K562 (cell line): ENCODE results near the gene PPP1R1C. TPM values are rescaled to one million over a fixed set of nuclear protein-coding genes. Genes with fewer than 3 reads are reported as not detected.

Experiments
- ATAC-seq: fragments of 200-7000 bp; cut with Tn5 transposase; 3 replicates; pipeline ENCODE4 v1.9.1; 2020; ENCODE audit warnings: moderate library complexity
- BruUV-seq: library from RNA; stranded (reverse); fragments of 400-500 nt; replicated peaks from 2 replicates; lab custom pipeline; 2021; lab: Mats Ljungman, UMichigan
- CTCF ChIA-PET: fragments of 300-600 bp; formaldehyde crosslinking; extraction: SDS; loops from one replicate; lab custom pipeline; 2021; ENCODE audit warnings: low intra/inter-chr PET ratio; lab: Yijun Ruan, JAX
- POLR2A ChIA-PET: fragments of 300-600, 350-650 bp; sonication (Branson Sonifier 250); formaldehyde crosslinking; extraction: SDS; loops from one replicate; lab custom pipeline; 2021; ENCODE audit warnings: antibody characterized with exemption, inconsistent platforms; lab: Yijun Ruan, JAX
- DNase-seq, 4 experiments: peaks; one replicate each; pipeline versions ENCODE4 v3.0.0 to v3.0.0-alpha.2; 2011 to 2018; ENCODE audit warnings: low spot score in 3 of 4, mixed read lengths in 3 of 4; ENCODE audit errors: extremely low read depth in 1 of 4
- FAIRE-seq: peaks from 2 replicates; lab custom pipeline; 2011; peaks lifted over from hg19 to GRCh38; lab: Jason Lieb, UNC
- H2AFZ ChIP-seq: 2 replicates; pipeline ENCODE4 v1.6.0; 2011; ENCODE audit warnings: low read depth, low read length, control low read depth, inconsistent platforms
- H3K27ac ChIP-seq: fragments of 200-600 bp; 3 replicates; pipeline ENCODE4 v1.8.0; 2011; ENCODE audit warnings: low read depth, mild to moderate bottlenecking, control low read depth, inconsistent platforms, low read length, moderate library complexity, mixed read lengths; ENCODE audit errors: extremely low read depth
- H3K27me3 ChIP-seq, 2 experiments: fragments of 300-600 bp in 1 of 2; 2 replicates in 1 of 2; 3 replicates in 1 of 2; pipeline versions ENCODE4 v1.6.0 to v1.8.0; 2011; ENCODE audit warnings: inconsistent platforms in 2 of 2, low read length in 2 of 2, mild to moderate bottlenecking in 1 of 2, mixed read lengths in 1 of 2, moderate library complexity in 1 of 2; ENCODE audit not compliant: control insufficient read depth in 2 of 2, insufficient read depth in 2 of 2
- H3K36me3 ChIP-seq: fragments of 300-600 bp; 3 replicates; pipeline ENCODE4 v1.8.0; 2011; ENCODE audit warnings: mild to moderate bottlenecking, low read length, inconsistent platforms; ENCODE audit not compliant: control insufficient read depth, insufficient read depth
- H3K4me1 ChIP-seq, 2 experiments: fragments of 200-600 bp in 1 of 2; replicated peaks in 1 of 2; 2 replicates in 1 of 2; 3 replicates in 1 of 2; pipeline versions ENCODE4 v1.5.1 to v1.8.0; 2011; ENCODE audit warnings: inconsistent platforms in 2 of 2, low read length in 2 of 2, mild to moderate bottlenecking in 1 of 2, mixed read lengths in 1 of 2, moderate library complexity in 1 of 2; ENCODE audit not compliant: control insufficient read depth in 2 of 2, insufficient read depth in 2 of 2
- H3K4me2 ChIP-seq: 2 replicates; pipeline ENCODE4 v1.6.1; 2011; ENCODE audit warnings: low read length, control low read depth, inconsistent platforms, mixed read lengths; ENCODE audit not compliant: insufficient read depth
- H3K4me3 ChIP-seq: fragments of 200-600 bp; sonication (generic), shearing (Covaris generic); 2 replicates; pipeline ENCODE4 v1.5.1; 2016; ENCODE audit warnings: control low read depth, inconsistent platforms
- H3K79me2 ChIP-seq: fragments of 200-600 bp; 3 replicates; pipeline ENCODE4 v1.8.0; 2011; ENCODE audit warnings: low read length, inconsistent platforms; ENCODE audit not compliant: control insufficient read depth, insufficient read depth
- H3K9ac ChIP-seq, 2 experiments: 2 replicates each; pipeline versions ENCODE4 v1.6.0 to v1.6.1; 2011; ENCODE audit warnings: low read depth in 2 of 2, low read length in 2 of 2, control low read depth in 1 of 2, inconsistent platforms in 1 of 2, mild to moderate bottlenecking in 1 of 2, mixed read lengths in 1 of 2; ENCODE audit not compliant: insufficient read depth in 1 of 2
- H3K9me1 ChIP-seq: one replicate; pipeline ENCODE4 v1.6.0; 2011; ENCODE audit warnings: inconsistent platforms, mild to moderate bottlenecking, low read length, moderate library complexity; ENCODE audit not compliant: control insufficient read depth, insufficient read depth
- H3K9me3 ChIP-seq: replicated peaks from 2 replicates; pipeline ENCODE4 v1.5.1; 2011; ENCODE audit warnings: low read depth, low read length, inconsistent platforms; ENCODE audit not compliant: control insufficient read depth, insufficient read depth
- H4K20me1 ChIP-seq: replicated peaks from 2 replicates; pipeline ENCODE4 v1.6.1; 2011; ENCODE audit warnings: low read length, inconsistent platforms, mixed read lengths; ENCODE audit not compliant: control insufficient read depth, insufficient read depth
- DACH1 ChIP-seq: fragments of 450-650 bp; IDR thresholded peaks from 2 replicates; pipeline ENCODE4 v1.6.1; 2018; ENCODE audit not compliant: partially characterized antibody
- EWSR1 ChIP-seq: fragments of 450-650 bp; IDR thresholded peaks from 2 replicates; pipeline ENCODE4 v1.6.1; 2018; ENCODE audit warnings: borderline replicate concordance, mild to moderate bottlenecking, low read depth, moderate library complexity; ENCODE audit not compliant: partially characterized antibody
- IRF2 ChIP-seq: sonication (generic); formaldehyde crosslinking; IDR thresholded peaks from 2 replicates; pipeline ENCODE4 v1.8.1; 2022; ENCODE audit warnings: mild to moderate bottlenecking, missing genetic modification reagents
- RBM15 ChIP-seq: fragments of 200-400 bp; formaldehyde crosslinking; IDR thresholded peaks from 2 replicates; pipeline ENCODE4 v1.6.1; 2018; ENCODE audit warnings: mild to moderate bottlenecking, low read length, moderate library complexity; ENCODE audit not compliant: insufficient read depth
- SNAPC5 ChIP-seq: fragments of 250-450 bp; sonication (Bioruptor Pico); IDR thresholded peaks from 2 replicates; pipeline ENCODE4 v1.8.0; 2021; ENCODE audit warnings: moderate library complexity, mild to moderate bottlenecking, inconsistent platforms
- ZNF324 ChIP-seq: fragments of 250-450 bp; sonication (Bioruptor Pico); IDR thresholded peaks from 2 replicates; pipeline ENCODE4 v1.4.0; 2020; ENCODE audit warnings: mild to moderate bottlenecking
- WGBS: fragments of 100-300 bp; shearing (Covaris generic); methylation state at CpG from one replicate; pipeline ENCODE4 v1.1.6; 2016; ENCODE audit warnings: low coverage, mixed read lengths; ENCODE audit not compliant: insufficient coverage; ENCODE audit errors: missing lambda C conversion rate; 5-methylcytosine and 5-hydroxymethylcytosine counted together
- in situ Hi-C: fragments of 300-500 bp; cut with MboI; formaldehyde crosslinking; loops from 4 replicates; pipeline ENCODE4 v1.15.0; 2018; ENCODE audit warnings: inconsistent platforms, mixed read lengths
- intact Hi-C: fragments of 100-400 bp; cut with micrococcal nuclease; formaldehyde crosslinking; loops from 2 replicates; pipeline ENCODE4 v1.14.2; 2022
- polyA plus RNA-seq, 8 experiments: library from polyadenylated mRNA; depleted of rRNA in 4 of 8; stranded (reverse) in 5 of 8; unstranded in 3 of 8; fragments of >200 nt; fragmentation: Nextera tagmentation in 2 of 8; fragmentation: Illumina TruSeq in 1 of 8; extraction: Ambion mirVana in 2 of 8; extraction: Trizol in 1 of 8; gene quantifications; 2 replicates each; pipeline versions ENCODE4 v1.2.1 to v1.2.3, GENCODE V29; 2011 to 2014; ENCODE audit warnings: inconsistent platforms in 1 of 8, missing spikeins in 1 of 8
- total RNA-seq, 7 experiments: library from RNA; depleted of rRNA in 6 of 7; stranded (reverse); fragments of >200 nt in 6 of 7; fragmentation: Illumina TruSeq in 2 of 7; extraction: Trizol in 2 of 7; gene quantifications; 2 replicates each; pipeline versions ENCODE4 v1.2.1 to v1.2.3, GENCODE V29; 2011 to 2021; ENCODE audit warnings: low replicate concordance in 1 of 7
- TF ChIP-seq, protein P1 (sequence below): fragments of 450-650 bp; formaldehyde crosslinking; IDR thresholded peaks from 2 replicates; pipeline ENCODE4 v1.4.0; 2020; ENCODE audit warnings: mild to moderate bottlenecking, moderate library complexity
- TF ChIP-seq, protein P2 (sequence below), 2 experiments: fragments of 450-650 bp in 1 of 2; IDR thresholded peaks; 2 replicates each; pipeline ENCODE4 v1.6.1; 2011 to 2017; ENCODE audit warnings: low read depth in 2 of 2, antibody characterized with exemption in 1 of 2, borderline replicate concordance in 1 of 2, low read length in 1 of 2, mild to moderate bottlenecking in 1 of 2, mixed read lengths in 1 of 2; ENCODE audit not compliant: control insufficient read depth in 1 of 2

The PPP1R1C gene
- total and polyA plus RNA-seq, 9 of the 15 experiments (the other 6 are each of a cell fraction or from before 2014, with no cell fraction given) = 0.09 to 0.64 (median 0.40) TPM; not detected in 2

GRCh38 chr2:182166406-182166805, 180.8 kb downstream of the PPP1R1C start:
- Histone ChIP-seq H3K9ac (no peak overlapping the region), H4K20me1 (no peaks in the 10 kb centered on the region), H3K27ac (no peak overlapping the region), H3K79me2 (no peaks in the 10 kb centered on the region), H3K27me3 (no peaks in the 10 kb centered on the region), H3K36me3 (no peaks in the 10 kb centered on the region), H2AFZ (no peak overlapping the region), H3K9me3 (no peaks in the 10 kb centered on the region), H3K9me1 (no peaks in the 10 kb centered on the region), H3K4me2 (no peak overlapping the region), H3K4me1 (no peaks in the 10 kb centered on the region)
- no peak for FAIRE-seq
- 0% methylated on average over 2 of the region's 2 CpGs for WGBS
- no TSS peak for BruUV-seq
- in situ Hi-C loops (no loop called here), intact Hi-C loops (no loop called here)
- CTCF ChIA-PET = no interaction called here
- POLR2A ChIA-PET = interaction anchor here (0.6 kb wide), 1 partner anchor 29 kb away, joined by 3 read pairs; no protein-coding TSS in a partner anchor
- no peak for ATAC-seq
- no peak for DNase-seq
- TF ChIP-seq, protein P1, sequence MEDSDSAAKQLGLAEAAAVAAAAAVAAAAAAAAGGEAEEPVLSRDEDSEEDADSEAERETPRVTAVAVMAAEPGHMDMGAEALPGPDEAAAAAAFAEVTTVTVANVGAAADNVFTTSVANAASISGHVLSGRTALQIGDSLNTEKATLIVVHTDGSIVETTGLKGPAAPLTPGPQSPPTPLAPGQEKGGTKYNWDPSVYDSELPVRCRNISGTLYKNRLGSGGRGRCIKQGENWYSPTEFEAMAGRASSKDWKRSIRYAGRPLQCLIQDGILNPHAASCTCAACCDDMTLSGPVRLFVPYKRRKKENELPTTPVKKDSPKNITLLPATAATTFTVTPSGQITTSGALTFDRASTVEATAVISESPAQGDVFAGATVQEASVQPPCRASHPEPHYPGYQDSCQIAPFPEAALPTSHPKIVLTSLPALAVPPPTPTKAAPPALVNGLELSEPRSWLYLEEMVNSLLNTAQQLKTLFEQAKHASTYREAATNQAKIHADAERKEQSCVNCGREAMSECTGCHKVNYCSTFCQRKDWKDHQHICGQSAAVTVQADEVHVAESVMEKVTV (CRISPR knock-in tag) = no peak
- TF ChIP-seq RBM15 = no peak
- TF ChIP-seq DACH1 = no peak
- TF ChIP-seq, protein P2, sequence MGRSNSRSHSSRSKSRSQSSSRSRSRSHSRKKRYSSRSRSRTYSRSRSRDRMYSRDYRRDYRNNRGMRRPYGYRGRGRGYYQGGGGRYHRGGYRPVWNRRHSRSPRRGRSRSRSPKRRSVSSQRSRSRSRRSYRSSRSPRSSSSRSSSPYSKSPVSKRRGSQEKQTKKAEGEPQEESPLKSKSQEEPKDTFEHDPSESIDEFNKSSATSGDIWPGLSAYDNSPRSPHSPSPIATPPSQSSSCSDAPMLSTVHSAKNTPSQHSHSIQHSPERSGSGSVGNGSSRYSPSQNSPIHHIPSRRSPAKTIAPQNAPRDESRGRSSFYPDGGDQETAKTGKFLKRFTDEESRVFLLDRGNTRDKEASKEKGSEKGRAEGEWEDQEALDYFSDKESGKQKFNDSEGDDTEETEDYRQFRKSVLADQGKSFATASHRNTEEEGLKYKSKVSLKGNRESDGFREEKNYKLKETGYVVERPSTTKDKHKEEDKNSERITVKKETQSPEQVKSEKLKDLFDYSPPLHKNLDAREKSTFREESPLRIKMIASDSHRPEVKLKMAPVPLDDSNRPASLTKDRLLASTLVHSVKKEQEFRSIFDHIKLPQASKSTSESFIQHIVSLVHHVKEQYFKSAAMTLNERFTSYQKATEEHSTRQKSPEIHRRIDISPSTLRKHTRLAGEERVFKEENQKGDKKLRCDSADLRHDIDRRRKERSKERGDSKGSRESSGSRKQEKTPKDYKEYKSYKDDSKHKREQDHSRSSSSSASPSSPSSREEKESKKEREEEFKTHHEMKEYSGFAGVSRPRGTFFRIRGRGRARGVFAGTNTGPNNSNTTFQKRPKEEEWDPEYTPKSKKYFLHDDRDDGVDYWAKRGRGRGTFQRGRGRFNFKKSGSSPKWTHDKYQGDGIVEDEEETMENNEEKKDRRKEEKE (IDR thresholded peaks at IDR 0.05; ENCODE audit: borderline replicate concordance in 1 of 2, control insufficient read depth in 1 of 2, low read depth in 2 of 2, low read length in 1 of 2) = no peak
- TF ChIP-seq SNAPC5 (CRISPR knock-in tag) = no peak
- TF ChIP-seq IRF2 (CRISPR knock-in tag) = no peak
- no peak for TF ChIP-seq EWSR1
- no peak for TF ChIP-seq ZNF324 (CRISPR knock-in tag)
- TF ChIP-seq, all 486 proteins: peak for 0
- no peak overlapping the region for H3K4me3 ChIP-seq
